NOMO-1 (cell line): ENCODE data around the gene NXN.
A peak's percentile ranks its signal among the peaks of the same experiment; 100 is the strongest.
"Not testable (repeated sequence)": the region's sequence is repeated elsewhere in the genome, so short reads cannot be mapped to it uniquely, and the experiment has no call there.

Experiments used
- DNase-seq, 2 experiments: peaks; one replicate each; lab custom pipeline; 2025; ENCODE audit not compliant: unreplicated experiment in 2 of 2; lab: John Stamatoyannopoulos, UW

NXN gene

DNA sequence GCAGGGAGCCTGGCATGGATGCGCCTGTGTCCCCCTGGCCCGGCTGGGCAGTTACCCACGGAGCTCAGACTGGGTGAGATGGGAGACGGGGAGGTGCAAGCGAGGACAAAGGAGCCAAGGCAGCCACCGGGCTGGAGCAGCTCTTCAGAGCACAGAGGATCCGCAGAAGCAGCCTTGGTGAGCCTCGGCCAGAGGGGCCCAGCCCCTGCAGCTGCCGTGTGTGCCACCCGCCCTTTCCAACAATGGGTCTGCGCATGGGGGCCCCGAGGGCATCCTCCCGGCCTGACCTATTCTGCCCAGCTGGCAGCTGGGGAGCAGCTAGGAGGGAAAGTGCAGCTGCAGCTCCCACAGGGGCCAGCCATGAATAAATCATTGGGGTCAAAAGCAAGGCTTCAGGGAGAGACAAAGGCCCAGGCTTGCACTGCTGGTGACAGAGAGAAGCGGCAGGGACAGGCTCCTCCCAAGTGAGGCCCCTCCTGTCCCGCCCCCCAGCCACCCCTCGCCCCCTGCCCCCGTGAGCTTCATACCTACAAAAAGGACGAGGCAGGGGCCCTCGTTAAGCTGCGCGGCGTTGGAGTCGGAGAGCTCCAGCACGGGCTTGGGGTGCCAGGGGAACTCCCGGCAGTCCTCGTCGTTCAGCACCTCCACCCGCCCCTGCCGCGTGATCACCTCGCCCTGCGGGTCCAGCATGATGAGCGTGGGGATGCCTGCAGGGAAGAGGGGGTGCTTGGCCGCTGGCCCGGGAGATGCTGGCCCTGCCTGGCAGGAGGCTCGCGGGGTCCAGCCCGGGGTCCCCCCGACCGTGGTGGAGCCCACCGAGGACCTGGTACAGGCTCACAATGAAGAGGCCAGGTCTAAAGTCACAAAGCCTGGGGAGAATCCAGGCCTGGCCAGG is 174.8 kb downstream of the NXN start:
- DNase-seq = no peak

DNA sequence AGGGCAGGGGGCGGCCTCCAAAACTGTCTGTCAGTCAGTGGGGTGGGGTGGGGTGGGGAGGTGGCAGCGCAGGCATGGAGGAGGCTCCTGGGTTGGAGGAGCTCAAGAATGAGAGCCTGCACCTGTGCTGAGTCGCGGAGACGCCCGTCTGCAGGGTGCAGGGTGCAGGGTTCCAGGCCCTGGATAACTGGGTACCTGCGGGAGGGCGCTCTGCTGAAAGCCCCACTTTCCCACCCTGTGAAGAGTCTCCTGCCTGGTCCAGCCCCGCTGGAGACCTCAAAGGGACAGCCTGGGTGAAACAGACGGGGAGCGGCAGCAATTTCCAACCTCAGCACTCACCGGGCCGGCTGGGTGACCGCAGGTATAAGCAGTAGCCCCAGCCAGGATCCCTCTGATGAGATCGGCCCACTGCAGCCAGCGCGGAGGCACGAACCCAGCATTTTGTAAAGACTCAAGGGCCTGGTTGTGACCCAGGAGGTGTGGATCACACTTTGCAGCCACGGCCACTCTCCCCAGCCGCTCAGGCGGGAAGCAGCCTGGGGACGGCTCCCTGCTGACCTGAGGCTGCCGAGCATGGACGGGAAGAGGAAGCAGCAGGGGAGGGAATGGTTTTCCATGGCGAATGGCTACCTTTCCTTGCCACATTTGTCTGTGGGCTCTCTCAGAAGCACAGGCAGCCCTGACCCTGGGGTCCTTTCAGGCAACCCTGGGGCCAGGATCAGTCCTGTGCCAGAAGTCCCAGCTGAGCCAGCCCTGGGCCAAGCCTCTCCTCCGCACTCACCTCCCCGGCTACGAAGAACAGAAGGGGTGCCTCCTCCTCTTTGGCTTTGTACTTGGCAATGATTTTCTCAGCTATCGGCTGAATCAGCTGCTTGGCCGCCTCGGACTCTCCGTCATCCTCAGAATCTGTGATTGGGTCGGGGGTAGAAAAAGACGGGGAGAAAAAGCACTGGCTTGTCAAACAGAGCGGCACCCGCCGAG is 176.4 kb downstream of the NXN start:
- no peak for DNase-seq

DNA sequence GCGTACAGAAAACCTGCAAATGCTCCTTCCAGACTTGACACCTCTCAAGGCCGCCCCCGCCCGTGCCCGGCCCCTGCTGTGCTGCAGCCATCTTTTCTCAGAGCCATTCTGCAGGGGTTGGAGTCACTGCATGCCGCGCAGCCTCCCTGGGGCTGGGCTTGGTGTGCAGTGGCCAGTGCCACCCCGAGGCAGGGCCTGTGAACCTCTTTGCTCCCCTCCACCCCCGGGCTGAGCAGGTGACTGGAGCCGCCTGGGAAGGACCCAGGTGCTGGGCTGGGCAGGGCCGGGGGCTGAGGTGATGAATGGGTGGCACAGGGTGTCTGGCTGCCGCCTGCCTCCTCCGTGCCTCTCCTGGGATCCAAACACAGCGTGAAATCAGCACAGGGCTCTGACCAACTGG is 177.1 kb downstream of the NXN start:
- DNase-seq = no peak

DNA sequence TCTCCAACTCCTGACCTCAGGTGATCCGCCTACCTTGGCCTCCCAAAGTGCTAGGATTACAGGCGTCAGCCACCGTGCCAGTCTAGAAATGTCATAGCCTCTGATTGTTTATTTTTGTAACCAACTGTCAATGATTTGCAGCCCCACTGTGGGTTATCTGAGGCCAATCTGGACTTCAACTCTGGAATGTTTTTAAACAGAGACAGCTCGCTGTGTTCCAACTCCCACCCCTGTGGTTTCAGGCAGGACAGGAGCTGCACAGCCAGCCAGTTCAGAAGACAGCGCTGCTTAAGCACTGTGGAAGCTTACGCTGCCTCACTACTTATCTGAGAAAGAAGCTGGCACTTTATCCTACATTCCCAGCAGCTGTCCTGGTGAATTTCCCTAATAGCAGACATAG is 177.9 kb downstream of the NXN start:
- DNase-seq = no peak

DNA sequence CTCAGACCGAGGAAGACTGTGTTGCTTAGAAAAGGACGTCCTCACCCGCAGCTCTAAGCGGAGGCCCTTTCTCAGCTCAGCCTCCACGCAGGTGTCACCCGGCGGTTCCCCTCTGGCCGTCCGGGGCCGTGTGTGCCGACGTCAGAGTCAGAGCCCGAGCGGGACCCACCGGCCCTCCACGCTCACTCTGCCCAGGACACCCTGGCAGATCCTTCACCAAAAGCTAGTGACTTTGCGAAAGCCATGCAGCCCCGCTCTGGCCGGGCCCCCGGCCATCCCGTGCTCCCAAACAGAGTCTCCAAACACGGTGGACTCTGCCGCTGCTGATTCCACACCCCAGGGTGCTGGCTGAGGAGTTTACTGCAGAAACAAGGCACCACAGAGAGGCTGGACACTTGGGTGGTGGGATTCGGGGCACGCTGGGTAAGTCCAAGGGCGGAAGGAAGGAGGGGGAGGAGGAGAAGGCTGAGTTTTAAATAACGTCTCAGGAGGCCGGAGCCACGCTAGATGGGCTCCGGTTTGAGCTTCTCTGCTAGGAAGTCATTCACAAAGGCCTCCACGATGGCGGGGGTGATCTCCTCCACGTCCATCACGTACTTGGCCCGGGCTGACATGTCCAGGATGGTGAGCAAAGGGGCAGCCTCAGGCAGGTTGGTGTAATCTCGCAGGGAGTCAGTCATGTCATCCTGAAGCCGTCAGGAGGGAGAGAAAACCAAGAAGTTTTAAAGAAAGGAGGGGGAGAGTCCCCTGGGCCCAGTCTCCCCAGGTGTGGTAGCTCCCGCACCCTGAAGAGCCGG is 178.9 kb downstream of the NXN start:
- DNase-seq = no peak

DNA sequence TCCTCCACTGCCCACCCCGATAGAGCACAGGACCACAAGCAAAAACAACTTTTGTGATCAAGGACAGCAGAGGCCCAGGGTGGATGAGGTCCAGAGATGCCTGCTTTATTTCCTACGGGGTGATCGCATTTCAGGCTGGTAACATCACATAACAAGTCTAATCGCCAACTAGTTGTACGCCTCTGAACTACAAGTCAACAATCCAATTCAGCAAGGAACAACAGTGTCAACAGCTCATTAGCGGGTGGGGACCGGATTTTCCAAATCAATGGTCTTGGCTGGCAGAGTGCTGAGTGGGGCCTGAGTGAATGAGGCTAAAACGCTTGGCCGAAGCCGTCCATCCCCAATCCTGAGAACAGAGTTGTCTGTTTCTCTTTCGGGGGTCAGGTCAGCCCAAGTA is 180.3 kb downstream of the NXN start:
- no peak for DNase-seq

DNA sequence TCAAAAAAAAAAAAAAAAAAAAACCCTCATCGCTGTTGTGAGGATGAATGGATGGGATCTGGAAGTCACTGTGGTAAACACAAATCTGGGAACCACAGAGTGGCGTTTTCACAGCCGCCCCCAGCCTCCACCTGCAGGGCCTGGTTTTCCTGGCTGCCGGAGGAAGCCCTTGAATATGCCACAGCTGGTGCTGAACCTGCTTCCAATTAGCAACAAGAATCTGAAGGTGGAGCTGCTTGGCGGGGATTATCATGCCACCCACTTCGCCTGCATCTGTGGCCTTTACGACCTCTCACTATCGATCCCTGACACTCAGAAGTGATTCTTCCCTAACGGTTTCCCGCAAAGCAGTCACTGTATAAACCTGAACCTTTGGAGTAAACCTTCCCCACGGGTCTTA is 181.3 kb downstream of the NXN start:
- DNase-seq = no peak

DNA sequence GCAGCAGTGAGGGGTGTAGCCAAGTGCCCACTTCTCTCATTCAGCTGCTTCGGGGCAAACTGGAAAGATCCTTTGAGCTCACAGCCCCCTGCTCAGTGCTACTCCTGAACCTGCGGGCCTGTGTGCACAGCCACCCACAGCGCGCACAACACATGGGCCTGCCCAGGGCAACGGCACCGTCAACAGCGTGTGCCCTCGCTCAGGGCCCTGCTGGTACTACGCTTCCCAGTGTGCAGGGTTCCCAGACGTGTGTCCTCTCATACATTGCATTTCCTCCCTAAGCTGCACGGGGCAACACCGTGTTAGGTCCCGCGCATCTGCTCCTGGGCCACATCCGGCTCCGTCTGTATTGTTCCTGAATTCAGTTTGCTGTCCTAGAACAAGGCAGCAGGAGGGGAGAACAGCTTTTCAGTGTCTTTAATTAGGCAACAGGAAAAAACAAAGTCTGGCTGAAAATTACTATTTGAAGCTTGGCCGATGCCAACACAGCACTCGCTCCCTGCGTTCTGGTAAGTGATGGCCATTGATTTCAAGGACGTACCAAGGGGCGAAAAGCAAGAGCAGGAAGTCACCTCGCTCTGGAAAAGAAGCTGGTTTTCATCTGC is 182.2 kb downstream of the NXN start:
- DNase-seq = no peak

DNA sequence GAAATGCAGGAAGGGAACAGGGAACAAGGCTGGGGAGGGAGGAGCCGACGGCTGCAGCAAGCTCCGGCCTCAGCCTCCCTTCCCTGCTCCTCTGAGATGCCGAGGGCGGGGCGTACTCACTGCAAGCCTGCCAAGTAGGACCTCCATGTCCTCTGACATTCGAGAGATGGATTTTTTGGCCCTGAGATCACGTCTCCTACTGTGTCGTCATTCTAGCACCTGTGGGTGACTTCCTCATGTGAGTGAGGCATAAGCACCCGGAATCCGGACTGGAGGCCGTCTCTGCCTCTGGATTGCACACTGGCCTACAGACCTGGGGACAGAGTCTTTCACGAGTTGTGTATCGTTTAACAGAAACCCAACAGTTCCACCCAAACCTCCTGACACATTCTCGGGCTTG is 183.0 kb downstream of the NXN start:
- DNase-seq = no peak

DNA sequence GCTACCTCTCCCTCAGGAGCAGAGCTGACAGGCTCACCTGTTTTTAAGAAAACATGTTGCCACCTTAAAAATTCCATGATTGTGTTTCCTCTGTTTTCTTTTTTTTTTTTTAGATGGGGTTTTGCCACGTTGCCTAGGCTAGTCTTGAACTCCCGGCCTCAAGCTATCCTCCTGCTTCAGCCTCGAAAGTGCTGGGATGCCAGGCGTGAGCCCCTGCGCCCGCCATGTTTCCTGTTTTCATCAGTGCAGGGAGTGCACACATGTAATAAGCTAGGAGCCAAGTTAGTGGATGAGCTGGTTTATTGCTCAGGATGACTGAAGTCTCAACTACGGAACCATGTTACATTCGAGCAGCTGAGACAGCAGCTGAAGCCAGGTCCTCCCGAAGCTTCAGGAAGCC is 183.9 kb downstream of the NXN start:
- DNase-seq = no peak

DNA sequence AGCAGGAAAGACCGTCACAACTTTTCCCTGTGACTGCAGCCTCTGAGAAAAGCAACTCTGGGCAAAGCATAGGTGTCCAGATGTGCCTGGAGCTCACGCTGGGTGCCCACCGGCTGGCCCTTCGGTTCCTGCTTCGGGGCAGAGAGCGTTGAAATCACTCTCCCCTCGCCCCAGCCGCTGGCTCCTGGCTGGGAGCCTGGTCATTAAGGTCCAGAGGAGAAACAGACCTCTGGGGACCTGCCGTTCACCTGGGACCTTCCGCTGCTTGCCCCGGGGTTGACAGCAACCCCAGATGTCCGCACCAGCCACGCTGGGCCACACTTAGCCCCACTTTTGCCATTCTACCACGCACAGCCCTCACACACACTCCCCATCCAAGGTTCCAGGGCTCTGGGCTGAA is 184.3 kb downstream of the NXN start:
- no peak for DNase-seq

DNA sequence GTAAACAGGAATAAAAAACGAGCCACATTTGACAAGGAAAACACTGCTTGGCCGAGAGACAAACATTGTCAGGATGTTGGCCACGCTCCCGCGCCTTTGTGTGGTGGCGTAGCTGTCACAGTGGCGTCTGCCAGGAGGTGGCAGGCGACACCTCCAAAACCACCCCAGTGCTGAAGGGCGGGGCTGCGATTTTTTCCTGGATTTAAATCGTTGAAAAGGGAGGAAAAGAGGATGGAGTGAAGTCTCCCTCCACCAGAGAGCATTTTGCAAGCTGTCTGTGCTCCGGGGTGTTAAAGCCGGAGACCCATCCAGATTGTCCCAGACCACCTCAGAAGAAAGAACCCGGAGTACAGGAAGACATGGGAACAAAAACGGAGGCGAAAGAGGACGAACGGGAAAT is 184.7 kb downstream of the NXN start:
- peak; percentile 2 to 17 for DNase-seq

DNA sequence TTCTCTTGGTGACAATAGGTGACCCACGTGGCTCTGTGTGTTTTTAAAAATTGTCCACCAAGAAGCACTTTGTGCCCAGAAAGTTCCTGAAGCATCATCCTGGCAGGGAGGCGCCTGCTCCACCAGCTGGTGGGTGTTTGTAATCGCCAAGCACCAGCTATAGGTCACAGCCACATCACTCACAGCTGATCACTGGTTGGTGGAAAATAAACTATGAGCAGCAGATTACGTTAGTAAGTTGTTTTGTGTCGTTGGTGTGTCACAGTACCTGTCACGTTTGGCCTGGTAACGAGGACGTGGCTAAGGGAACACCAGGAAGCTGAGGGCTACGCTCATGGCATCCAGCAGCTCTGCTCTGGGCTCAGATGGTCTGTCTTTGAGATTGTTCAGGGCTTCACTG is 187.3 kb downstream of the NXN start:
- DNase-seq = no peak

DNA sequence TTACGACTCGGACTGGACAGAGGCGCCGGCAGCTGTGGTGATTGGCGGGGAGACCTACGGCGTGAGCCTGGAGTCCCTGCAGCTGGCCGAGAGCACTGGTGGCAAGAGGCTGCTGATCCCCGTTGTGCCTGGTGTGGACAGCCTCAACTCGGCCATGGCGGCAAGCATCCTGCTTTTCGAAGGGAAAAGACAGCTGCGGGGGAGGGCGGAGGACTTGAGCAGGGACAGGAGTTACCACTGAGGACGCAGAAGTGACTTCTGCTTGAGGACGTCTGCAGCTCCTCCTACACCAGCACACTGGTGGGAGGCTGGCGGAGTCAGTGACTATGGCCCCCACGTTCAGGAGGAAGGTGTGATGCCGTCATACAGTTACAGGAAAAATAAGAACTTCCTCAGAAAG is 187.7 kb downstream of the NXN start:
- no peak for DNase-seq

DNA sequence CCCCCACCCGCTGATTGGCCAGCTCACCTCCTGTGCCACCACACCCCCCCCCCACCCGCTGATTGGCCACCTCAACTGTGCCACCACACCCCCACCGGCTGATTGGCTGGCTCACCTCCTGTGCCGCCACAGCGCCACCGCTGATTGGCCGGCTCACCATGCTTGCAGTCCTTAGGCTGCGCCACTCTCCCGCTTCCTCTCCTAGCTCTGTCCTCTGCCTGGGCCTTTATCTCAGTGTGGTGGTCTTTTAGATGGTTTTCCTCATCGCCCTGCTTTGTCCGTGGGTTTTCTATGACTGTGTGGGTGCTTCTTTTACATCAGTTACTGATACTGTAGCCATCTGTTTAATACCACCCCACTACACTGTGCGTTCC is 188.7 kb downstream of the NXN start:
- not testable (repeated sequence) for DNase-seq

DNA sequence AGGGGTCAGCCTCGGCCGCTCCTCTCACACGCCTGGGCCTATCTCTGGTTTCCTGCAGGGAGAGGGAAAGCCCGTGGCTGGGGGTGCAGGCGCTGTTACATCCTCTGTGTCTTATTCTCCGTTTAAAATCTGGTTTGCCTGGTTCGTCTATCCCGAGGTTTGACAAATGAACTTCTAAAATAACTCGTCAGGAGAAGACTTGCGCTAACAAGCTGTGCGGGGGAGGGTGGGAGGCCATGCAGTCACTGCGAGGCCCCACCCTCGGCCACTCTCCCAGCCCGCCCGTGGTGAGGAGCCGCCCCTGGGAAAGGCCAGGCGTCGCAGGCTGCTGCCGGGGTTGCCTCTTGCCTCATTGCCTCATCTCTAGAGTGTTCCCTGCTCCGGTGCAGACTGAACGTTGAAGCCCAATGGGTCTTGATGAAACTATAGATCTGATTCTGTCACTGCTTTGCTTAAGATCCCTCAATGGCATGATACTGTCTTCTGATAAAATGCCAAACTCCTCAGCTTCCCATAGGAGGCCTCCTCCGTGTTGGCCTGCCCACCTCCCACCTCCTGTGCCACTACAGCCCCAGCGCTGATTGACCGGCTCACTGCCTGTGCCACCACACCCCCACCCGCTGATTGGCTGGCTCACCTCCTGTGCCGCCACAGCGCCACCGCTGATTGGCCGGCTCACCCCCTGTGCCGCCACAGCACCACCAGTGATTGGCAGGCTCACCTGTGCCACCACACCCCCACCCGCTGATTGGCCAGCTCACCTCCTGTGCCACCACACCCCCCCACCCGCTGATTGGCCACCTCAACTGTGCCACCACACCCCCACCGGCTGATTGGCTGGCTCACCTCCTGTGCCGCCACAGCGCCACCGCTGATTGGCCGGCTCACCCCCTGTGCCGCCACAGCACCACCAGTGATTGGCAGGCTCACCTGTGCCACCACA is 189.4 kb downstream of the NXN start:
- DNase-seq = not testable (repeated sequence)

DNA sequence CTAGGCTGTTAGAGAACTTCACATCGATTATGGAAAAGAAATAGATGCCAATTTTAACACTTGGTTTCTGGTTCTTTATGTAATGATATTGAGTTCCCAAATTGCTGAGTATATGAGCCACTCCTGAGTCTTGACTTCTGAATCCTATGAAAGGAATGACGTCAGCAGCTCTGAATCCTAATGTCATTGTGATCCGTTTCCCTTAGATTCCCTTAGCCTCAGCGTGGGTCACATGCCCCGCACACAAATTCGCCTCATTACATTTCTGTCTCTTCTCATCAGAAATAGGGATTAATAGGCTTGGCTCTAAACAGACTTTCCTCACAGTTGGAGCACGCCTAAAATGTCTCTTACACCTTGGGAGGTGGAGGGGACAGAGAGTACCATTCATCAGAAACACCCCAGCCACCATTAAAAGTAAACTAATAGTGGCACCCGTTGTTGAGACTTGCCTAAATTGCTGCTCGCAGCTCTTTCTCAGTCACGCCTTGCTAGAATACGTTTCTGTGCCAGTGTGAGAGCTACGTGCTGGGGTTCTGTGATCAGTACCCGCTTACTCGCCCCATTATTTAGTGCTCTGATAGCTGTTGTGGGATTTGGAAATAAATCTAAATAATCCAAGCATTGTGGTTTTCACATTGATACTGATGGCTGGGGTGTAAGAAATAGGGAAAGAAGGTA is 190.3 kb downstream of the NXN start:
- DNase-seq = no peak

DNA sequence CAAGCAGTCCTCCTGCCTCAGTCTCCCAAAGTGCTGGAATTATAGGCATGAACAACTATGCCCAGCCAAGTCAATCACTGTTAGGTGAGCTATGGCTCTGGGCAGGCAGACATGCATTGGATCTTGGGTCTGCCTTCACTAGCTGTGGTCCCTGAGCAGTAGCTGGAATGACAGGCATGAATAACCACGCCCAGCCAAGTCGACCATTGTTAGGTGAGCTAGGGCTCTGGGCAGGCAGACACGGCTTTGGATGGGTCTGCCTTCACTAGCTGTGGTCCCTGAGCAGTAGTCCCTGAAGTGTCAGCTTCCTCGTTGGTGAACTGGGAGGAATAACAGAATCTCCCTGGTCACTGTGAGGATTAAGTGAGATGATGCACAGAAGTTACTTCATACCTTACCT is 191.0 kb downstream of the NXN start:
- DNase-seq = no peak

DNA sequence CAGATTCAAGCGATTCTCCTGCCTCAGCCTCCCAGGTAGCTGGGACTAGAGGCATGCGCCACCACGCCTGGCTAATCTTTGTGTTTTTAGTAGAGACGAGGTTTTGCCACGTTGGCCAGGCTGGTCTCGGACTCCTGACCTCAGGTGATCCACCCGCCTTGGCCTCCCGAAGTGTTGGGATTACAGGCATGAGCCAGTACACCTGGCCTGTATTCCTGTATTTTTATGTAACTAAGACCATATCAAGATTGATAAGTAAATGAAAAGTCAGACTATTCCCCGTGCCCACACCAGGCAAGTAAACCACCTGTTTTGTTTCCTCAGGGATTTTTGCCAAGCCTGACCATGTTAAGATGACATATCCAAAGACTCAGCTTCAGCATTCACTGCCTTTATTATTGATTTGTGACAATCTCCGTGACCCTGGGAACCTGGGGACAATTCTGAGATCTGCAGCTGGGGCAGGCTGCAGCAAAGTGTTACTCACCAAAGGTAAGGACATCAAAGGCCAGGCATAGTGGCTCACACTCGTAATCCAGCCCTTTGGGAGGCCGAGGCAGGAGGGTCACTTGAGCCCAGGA is 191.8 kb downstream of the NXN start:
- DNase-seq = no peak
